AG08395 (cell line): ENCODE data around the gene KCNIP1.

Experiments used
- DNase-seq: peaks from one replicate; pipeline ENCODE4 v3.0.0; 2012; ENCODE audit warnings: mixed read lengths, low spot score

KCNIP1 gene

GRCh38 chr5:170508660-170509347 is 5.0 kb downstream of the KCNIP1 start:
- DNase-seq = no peak

- no peak for DNase-seq
Measured at GRCh38 chr5:170509348-170509660, 5.5 kb downstream of the KCNIP1 start.

- no peak for DNase-seq
Measured at GRCh38 chr5:170510126-170510525, 6.3 kb downstream of the KCNIP1 start.

- no peak for DNase-seq
Measured at GRCh38 chr5:170510559-170510958, 6.7 kb downstream of the KCNIP1 start.

GRCh38 chr5:170511551-170512258 is 7.9 kb downstream of the KCNIP1 start:
- no peak for DNase-seq

- no peak for DNase-seq
Measured at GRCh38 chr5:170513856-170514525, 10.2 kb downstream of the KCNIP1 start.

GRCh38 chr5:170517411-170517810 is 13.6 kb downstream of the KCNIP1 start:
- DNase-seq = no peak

GRCh38 chr5:170518277-170518676 is 14.5 kb downstream of the KCNIP1 start:
- DNase-seq = no peak

- no peak for DNase-seq
Measured at GRCh38 chr5:170519549-170519948, 15.7 kb downstream of the KCNIP1 start.

GRCh38 chr5:170520372-170520771 is 16.6 kb downstream of the KCNIP1 start:
- DNase-seq = no peak

GRCh38 chr5:170522211-170523141 is 18.7 kb downstream of the KCNIP1 start:
- peak; percentile 87 for DNase-seq

- peak; percentile 12 for DNase-seq
Measured at GRCh38 chr5:170523142-170523551, 19.3 kb downstream of the KCNIP1 start.

GRCh38 chr5:170523830-170524229 is 20.0 kb downstream of the KCNIP1 start:
- no peak for DNase-seq

- no peak for DNase-seq
Measured at GRCh38 chr5:170524576-170524975, 20.8 kb downstream of the KCNIP1 start.

- DNase-seq = no peak
Measured at GRCh38 chr5:170525470-170526211, 21.8 kb downstream of the KCNIP1 start.

GRCh38 chr5:170527991-170528390 is 24.2 kb downstream of the KCNIP1 start:
- DNase-seq = no peak

GRCh38 chr5:170528976-170529375 is 25.2 kb downstream of the KCNIP1 start:
- DNase-seq = no peak

- DNase-seq = no peak
Measured at GRCh38 chr5:170532935-170533334, 29.1 kb downstream of the KCNIP1 start.

GRCh38 chr5:170533383-170533782 is 29.6 kb downstream of the KCNIP1 start:
- no peak for DNase-seq

- DNase-seq = no peak
Measured at GRCh38 chr5:170534177-170534576, 30.4 kb downstream of the KCNIP1 start.

GRCh38 chr5:170534941-170535340 is 31.1 kb downstream of the KCNIP1 start:
- DNase-seq = no peak
